SKM-1 treated with dmso at 0.1 percent for 144 hours (cell line): Measurements from ENCODE around the gene VASN.
"Not testable (repeated sequence)": the region's sequence is repeated elsewhere in the genome, so short reads cannot be mapped to it uniquely, and the experiment has no call there.

Source experiments
- DNase-seq: peaks from one replicate; lab custom pipeline; 2025; ENCODE audit not compliant: unreplicated experiment; lab: John Stamatoyannopoulos, UW

VASN gene

DNA sequence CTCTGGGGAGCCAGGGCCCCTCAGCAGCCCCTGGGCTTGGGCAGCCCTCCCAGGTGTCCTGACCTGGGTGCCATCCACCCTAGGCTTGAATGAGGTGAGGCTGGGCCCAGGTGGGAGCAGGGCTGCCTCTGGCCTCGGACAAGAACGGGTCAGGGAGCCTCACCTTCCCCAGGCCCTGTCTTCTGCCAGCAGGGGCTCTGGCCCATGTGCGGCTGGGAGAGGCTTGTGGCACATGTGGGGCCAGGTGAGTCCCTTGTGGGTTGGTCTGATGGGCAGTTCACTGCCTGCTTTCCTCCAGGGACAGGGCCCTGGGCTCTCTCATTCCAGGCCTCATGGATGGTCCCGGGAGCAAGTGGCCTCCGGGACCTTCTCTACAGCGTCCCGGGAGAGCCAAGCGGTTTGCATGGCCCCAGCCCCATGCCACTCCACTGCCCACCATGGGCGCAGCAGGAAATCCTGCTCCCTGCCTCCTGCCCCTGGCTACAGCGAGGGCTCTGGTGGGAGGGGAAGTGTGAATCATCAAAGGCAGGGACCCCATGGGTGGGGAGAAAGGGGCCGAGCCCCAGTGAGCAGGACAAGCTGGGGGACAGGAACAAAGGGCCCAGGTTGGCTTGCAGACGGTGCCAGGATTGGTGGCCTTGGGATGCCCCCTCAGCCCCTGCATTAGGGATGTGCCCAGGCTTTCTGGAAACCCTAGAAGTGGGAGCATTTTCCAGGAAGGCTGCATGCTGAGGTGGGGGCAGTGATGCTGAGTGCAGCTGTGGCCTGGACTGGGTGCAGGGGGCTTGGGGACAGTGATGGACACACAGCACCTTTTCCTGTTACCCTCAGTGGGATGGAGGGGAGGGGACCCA, 12.2 kb downstream of the VASN start:
- no peak for DNase-seq

DNA sequence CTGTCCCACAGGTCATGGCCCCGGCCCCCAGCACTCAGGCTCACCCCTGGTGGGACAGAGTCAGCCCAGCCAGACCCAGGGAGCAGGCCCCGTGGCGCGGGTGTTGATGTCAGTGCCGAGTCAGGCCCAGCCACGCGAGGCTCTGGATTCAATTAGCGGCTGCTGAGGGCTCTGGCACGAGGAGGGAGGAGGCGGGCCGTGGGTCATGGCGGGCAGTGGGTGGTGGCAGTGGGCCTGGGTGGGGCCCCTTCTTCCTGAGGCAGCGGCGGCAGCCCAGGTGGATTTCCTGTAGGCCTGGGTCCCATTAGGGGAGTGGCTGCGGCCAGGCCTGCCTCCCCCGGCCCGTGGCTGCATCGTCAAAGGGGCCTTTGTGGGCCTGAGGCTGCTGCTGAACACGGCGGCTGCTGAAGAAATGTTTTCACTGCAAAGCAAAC, 12.9 kb downstream of the VASN start:
- DNase-seq: no peak

DNA sequence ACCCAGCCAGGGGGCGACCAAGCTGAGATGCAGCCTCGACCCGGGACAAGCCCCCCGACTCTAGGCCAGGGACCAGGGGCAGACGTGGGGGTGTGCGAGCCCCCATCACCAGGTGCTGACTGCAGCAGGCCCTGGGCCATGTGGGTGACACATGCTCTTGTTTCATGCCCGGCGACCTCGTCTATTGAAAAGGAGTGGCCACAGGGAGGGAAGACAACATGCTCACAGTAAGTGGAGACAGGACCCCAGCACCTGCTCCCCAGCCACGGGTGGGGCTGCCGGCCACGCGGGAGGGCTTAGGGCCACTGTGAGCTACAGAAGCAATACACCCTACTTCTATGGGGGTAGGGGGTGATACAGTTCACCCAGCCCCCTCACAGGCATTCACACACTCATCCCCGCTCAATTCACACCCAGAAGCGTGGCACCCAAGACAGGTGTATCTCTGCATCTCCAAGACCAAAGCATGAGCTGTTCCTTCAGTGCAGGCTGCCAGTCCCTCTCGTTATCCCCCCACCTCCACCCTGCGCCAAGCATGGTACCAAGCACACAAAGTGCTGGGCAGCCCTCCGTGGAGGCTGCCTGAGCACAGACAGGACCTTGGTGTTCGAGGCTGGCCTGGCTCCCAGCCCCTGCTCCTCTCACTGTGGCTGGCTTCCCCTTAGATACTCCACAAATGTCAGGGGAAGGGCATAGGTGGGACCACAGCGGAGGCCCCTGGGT, 13.6 kb downstream of the VASN start:
- no peak for DNase-seq

DNA sequence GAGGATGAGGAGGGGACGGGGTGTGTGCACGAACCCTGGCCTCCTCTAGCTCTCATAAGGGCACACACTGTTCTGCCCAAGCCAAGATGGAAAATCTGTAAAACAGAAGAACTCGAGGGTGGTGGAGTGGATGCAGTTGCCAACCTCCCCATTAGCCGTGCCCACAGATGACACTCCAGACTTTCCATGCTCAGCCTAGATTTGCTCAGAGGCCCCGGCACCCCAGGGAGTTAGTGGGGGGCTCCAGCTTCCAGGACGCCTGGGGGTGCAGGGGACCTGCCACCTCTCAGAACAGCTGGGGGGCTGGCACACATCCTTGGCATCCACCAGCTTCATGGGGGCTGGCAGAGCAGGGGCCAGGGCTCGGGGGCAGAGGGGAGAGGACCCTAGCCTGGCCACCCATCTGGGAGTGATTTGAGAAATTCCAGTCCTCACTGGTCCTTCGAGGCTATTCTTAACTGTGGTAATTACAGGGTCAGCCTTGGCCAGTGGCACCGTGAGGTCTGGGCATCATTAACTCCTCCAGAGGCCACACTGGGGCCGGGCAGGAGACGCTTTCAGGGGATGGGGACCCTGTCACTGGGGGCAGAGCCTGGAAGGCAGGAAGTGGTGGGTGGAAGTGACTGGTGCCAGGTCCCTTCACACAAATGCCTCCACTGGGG, 14.3 kb downstream of the VASN start:
- no peak for DNase-seq

DNA sequence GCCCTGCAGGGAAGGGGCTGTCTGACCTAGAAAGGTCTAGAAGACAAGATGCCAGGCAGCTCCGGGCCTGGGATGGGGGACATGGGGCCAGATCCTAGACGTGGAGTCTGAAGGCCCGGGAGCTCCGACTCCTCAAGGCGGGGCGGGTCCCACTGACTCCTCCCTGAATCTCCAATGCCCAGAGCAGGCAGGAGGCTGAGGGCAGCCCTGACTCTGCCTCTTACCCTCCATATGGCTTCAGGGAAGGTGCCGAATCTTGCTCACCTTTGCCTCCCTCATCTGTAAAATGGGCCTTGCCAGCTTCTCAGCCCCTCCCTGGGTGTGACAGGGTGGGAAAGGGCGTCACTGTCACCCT, 14.8 kb downstream of the VASN start:
- DNase-seq: no peak

DNA sequence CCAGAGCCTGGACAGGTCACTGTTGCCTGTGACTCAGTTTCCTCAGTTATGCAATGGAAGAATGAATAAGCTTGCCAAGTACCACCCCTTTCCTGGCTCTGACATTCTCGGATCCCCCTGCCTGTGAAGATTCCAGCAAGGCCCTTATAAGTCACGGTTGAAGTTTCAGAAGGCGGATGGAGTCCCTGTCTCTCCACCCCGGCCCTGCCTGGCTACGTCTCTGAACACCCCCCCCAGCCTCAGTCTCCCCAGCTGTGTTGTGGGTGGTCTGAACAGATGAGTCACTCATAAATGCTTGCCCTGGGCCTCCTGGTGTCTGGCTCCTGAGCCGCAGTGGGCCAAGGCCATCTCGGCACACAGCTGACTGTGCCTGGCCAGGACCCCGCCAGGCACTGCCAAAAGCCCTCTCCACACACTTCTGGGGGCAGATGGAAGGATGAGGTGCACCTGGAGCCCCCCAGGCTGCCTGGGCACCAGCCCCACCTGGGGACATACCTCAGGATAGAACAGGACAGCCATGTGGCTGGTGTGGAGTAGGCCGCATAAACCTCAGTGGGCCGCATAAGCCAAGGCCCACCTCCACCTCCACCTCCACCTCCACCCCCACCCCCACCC, 15.4 kb downstream of the VASN start:
- DNase-seq: no peak

DNA sequence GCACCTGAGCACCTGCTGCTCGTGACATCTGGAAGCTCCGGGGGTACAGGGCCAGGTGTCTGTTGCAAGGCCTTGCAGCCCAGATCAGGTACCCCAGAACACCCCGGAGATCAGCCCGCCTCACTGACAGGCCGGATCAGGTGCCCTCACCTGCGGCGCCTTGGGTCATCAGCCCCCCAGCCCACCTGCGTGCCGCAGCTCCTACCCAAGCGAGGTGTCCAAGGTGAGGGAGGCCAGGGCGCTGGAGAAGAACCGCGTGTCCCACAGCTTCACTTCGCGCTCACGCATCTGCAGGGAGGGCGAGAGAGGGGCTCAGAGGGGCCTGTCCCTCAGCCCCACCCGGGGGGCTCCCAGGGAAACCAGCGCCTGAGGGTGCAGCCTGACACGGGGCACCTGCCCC, 16.1 kb downstream of the VASN start:
- DNase-seq: no peak

DNA sequence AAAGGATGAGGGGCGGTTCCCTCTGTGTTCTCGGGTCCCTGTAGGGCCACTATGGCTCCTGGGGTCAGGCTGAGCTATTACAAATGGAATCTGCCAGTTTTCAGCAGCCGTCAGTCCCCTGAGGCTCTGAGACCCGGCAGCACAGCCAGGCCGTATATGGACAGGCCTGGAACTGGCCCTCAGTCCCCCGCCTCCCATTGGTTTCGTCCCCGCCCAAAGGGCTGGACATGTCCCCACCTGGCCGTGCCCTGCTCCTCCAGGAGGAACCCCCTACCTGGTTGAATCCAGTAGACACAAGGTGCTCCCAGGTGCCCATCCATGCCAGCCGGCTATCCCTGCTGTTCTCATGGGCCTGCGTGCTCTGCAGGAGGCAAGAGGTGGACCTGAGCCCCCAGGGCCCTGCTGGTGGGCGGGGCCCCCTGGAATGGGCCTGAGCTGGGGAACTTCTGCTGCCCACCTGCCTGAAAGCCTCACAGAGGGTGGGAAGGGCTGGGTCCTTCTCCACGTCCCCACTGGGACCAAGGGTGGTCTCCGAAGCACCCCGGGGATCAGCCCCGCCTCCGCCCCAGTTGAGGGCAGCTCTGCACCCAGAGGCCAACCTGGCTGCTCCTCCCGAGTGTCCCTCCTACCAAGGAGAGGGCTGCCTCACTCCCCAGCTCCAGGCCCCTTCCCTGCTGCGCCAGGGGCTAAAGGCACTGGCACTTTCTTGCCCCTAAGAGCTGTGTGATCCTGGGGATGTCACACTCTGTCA, 16.8 kb downstream of the VASN start:
- DNase-seq: no peak

DNA sequence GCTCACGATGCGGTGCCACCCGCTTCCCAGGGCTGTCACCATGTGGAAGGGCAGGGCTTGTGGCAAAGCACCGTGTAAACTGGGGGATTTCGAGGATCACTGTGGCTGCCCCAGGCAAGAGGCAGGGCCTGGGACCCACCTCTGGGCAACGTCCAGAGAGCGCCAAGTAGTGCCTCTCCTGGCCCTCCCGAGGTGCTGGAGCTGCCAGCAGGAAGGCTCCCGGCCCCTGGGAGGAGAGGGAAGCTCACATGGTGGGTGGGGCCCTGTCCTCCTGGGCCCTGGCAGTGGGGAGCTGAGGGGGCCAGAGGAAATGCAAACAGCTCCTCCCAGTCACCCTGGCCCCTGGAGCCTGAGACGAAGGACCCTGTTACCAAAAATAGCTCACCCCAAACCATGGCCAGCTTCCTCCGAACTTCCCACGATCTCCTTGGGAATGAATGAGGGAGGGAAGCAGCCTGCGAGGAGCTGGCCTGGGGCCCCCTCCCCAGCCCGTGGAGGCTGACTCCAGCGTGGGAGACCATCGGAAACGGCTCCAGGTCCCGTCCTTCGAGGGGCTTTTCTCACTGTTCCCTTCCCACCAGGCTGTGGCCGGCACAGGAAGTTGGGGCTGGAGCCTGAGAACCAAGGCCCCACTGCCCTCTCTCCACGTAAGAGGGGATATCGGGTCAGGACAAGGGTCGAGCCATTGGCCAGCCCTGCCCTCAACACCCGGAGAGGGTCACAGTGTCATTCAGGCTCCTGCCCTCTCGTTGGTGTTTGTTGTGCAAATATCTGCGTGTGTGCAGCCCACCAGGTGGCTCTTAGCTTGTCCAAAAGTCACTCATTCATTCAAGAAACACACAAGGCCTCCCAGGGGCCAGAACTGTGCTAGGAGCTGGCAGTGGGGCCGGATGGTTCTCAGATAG, 17.7 kb downstream of the VASN start:
- no peak for DNase-seq

DNA sequence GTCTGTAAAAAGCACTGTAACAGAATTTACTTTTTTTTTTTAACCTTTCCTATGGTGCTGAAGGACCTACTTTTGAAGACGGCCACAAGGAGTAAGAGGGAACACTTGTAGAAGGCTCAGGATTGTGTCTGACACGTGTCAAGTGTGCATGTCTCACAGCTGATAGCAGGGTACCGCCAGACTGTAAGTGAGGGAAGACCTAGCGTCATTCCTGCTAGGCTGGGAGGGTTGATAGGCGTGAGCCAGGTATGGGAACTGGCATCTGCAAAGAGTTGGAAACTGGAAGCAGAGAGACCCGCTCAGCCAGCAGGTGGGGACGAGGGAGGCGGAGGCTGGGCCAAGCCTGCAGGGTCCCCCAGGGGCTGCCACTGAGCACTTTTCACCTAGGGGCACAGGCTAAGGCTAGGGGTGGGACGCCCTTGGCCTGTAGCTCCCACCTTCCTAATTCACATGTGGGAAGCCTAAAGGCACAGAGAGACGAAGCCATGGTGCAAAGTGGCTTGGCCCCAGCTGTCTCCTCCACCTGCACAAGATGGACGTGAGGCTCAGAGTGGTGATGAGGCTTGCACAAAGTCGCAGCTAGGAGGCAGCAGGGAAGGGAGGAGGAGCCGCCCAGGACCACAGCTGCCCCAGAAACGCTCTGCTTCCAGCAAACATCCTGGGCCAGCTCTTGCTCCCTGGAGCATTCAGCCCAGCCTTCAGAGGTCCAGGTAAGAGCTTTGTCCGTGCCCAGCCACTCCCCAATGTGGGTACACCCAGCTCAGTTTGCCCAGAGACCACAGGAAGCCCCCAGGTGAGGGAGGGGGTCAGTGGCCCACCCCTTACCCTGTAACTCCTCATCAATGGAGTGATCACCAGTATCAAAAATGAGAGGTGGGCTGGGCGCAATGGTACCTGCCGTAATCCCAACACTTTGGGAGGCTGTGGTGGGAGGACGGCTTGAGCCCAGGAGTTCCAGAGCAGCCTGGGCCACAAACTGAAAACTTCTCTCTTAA, 18.9 kb downstream of the VASN start:
- DNase-seq: no peak

DNA sequence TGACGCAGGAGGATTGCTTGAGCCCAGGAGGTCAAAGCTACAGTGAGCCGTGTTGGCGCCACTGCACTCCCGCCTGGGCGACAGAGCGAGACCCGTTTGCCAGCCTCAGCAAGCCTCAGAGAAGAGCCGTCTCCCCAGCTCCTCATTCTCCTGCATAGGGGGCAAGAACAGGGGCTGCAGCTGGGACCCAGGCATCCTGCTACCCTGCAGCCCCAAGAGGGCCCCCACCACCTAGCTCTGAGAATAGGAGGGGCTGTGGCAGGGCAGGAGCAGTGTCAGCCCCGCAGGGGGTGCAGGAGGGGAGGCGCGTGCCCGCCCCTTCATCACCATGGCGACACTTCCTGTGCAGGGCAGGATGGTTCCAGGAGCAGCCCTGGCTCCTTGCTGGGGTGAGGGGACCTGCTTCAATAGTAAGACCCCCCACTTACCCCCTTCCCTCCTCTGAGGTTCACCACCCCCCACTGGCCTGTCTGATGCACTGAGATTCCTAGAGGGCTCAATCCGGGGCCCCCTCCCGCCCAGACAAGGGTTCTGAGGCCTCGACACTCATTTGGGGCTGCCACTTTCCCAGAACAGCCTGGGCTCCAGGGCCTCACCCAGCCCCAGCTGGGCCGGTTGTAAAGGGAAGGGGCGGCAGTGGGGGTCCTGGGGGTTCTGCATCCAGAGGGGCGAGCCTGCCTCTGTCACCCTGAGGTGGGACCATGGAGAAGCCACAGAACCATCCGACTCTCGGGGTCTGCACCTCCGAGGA, 20.2 kb downstream of the VASN start:
- no peak for DNase-seq

DNA sequence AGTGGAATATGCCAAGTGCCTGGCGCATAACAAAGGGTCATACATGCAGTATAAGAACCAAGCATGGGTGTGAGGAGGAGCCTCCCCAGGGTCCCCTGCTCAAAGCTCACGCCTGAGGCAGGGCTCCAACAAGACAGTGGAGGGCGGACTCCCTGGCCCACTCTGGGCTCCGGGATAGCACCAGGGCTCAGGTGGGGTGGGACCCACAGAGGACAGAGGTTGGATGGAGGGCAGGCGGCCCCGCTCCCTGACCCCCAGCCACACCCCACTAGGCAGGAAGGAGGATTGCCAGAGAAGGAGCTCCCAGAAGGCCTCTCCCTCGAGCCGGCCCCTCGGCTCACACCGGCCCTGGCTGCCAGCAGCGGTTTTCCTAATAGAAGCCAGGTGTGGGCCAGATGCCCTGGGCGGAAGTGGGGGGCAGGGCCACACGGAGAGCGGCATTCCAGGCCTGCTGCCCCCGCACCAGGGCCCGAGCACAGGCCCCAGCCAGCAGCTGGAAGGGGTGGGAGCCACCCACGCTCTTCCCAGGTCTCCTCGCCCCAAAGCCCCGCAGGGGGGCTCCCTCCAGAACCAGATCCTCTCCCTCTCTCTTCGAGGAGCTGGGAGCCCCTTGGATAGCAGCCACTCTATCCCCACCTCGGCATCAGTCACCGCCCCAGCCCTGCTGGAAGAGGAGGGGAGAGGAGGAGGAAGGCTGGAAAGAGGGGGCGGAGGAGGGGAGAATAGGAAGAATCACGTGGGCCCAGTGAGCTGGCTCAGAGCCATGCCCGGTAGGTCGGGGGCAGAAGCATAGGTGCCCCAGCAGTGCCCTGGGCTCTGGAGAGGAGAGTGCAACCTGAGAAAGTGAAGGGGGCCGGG, 21.0 kb downstream of the VASN start:
- DNase-seq: no peak

DNA sequence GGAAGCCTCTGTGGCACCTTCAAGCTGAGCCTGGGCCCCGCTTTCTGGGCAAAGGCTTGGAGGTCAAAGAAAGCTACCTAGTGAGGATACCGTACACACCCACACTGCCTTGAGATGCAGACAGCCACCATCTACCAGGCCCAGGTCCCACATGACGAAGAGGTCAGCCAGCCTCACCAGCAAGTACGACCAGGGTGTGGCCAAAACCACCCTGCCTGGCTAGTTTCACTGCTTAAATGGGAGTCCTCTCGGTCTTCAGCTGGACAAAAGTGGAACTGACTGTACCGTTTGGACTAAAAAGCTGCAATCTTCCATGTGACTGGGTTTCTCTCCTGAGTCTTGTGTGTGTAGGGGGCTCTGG, 21.6 kb downstream of the VASN start:
- DNase-seq: no peak

DNA sequence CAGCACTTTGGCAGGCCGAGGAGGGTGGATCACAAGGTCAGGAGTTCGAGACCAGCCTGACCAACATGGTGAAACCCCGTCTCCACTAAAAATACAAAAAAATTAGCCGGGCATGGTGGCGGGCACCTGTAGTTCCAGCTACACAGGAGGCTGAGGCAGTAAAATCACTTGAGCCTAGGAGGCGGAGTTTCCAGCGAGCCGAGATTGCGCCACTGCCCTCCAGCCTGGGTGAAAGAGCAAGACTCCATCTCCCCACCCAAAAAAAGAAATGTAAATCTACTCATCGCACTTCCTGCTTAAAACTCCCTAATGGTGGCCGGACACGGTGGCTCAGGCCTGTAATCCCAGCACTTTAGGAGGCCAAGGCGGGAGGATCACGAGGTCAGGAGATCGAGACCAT, 22.2 kb downstream of the VASN start:
- not testable (repeated sequence) for DNase-seq

DNA sequence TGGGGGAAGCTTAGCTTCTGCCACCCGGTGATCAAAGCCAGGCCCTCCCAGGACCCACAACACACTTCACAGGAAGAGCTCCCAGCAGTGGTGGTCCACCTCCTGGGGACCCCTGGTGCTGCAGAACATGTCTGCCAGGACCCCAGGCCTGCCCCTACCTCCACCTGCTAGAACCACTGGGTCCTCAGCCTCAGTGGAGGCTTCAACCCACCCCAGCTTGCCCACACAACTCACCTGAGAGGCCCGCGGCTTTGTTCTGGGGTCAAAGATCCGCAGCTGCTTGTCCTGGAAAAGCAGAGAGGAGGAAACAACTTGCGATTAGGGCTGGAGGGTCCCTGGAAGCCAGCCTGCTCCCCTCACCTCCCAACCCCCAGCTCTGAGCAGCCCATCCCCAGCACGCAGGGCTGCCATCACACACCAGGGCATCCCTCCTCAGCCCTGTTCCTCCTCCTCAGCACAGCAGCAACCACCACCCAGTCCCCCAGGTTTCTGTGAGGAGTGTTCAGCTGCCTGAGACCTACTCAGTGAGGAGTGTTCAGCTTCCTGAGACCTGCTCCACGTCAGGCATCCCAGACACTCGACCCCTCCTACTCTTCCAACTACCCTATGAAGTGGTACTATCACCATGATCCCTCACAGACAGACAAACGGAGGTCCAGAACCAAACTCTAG, 23.5 kb downstream of the VASN start:
- no peak for DNase-seq

DNA sequence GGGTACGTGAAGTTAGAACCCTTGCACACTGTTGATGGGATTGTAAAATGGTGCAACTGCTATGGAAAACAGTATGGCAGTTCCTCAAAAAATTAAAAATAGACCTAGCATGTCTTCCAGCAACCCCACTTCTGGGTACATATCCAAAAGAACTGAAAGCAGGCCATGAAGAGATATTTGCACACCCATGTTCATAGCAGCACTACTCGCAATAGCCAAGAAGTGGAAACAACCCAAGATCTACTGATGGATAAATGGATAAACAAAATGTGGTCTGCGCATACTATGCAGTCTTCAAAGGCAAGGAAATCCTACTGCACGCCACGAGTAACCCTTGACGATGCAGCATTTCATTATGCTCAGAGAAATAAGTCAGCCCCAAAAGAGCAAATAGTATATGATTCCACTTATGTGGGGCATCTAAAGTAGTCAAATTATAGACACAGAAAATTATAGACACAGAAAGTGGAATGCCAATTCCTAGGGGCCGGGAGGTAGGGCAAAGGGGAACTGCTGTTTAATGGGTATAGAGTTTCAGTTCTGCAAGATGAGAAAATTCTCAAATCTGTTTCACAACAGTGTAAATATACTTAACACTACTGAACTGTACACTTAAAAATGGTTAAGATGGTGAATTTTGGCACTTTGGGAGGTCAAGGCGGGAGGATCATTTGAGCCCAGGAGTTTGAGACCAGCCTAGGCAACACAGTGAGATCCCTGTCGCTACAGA, 27.5 kb downstream of the VASN start:
- no peak for DNase-seq
